ENCODE measurements around the gene PDE6H.

Gene PDE6H

GRCh38 chr12:14999021-14999694 is 26.3 kb downstream of the PDE6H start:
- no peak overlapping the region for H3K4me3 ChIP-seq (ENCODE audit: low read depth, low read length)
- no peaks in the 10 kb centered on the region for H3K27me3 ChIP-seq (replicated peaks)
- in situ Hi-C loops (cut with HindIII; ENCODE audit: low pct_ligation_motif_present, low sequenced_read_pairs) = no loop called here
- DNase-seq = no peak
- H3K27ac ChIP-seq = no peak overlapping the region
- TF ChIP-seq, protein P1, sequence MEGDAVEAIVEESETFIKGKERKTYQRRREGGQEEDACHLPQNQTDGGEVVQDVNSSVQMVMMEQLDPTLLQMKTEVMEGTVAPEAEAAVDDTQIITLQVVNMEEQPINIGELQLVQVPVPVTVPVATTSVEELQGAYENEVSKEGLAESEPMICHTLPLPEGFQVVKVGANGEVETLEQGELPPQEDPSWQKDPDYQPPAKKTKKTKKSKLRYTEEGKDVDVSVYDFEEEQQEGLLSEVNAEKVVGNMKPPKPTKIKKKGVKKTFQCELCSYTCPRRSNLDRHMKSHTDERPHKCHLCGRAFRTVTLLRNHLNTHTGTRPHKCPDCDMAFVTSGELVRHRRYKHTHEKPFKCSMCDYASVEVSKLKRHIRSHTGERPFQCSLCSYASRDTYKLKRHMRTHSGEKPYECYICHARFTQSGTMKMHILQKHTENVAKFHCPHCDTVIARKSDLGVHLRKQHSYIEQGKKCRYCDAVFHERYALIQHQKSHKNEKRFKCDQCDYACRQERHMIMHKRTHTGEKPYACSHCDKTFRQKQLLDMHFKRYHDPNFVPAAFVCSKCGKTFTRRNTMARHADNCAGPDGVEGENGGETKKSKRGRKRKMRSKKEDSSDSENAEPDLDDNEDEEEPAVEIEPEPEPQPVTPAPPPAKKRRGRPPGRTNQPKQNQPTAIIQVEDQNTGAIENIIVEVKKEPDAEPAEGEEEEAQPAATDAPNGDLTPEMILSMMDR (IDR thresholded peaks at IDR 0.05; ENCODE audit: low read depth, low read length, missing control alignments) = no peak
- no peaks in the 10 kb centered on the region for H3K36me3 ChIP-seq (replicated peaks)

DNA sequence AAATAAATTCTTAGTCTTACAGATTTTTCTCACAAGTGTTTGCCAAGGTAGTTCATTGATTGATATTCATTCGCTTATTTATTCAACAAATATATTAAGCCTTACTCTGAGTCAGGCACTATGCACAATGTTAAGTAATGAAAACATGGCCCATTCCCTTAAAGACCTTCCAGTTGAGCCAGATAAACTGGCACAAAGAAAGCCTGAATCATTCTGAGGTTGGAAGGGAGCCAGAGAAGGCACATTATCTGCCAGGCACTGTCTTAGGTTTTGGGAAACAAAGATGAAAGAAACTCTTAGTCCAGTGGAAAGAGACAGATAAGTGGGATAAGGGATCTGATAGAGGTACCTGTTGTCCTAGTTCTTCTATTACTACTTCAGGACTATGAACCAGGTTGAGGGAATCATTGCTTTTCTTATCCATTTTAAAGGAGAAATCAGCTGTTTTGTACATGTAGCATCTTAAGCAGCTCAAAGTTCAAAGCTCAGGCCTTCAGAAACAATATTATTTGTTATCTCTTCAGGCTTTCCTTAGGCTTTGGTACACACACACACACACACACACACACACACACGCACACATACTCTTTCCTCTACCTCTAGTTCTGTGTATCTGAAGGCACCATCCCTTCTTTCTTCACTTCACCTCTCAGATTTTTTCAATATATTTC is 27.0 kb downstream of the PDE6H start:
- in situ Hi-C loops (cut with HindIII; ENCODE audit: low pct_ligation_motif_present, low sequenced_read_pairs) = no loop called here
- H3K27ac ChIP-seq = no peak overlapping the region
- TF ChIP-seq, protein P1 (IDR thresholded peaks at IDR 0.05; ENCODE audit: low read depth, low read length, missing control alignments) = no peak
- no peak for DNase-seq
- no peaks in the 10 kb centered on the region for H3K36me3 ChIP-seq (replicated peaks)
- H3K4me3 ChIP-seq (ENCODE audit: low read depth, low read length) = no peak overlapping the region
- no peaks in the 10 kb centered on the region for H3K27me3 ChIP-seq (replicated peaks)

GRCh38 chr12:15000575-15000974 is 27.7 kb downstream of the PDE6H start:
- Histone ChIP-seq H3K36me3 (replicated peaks) (no peaks in the 10 kb centered on the region), H3K27me3 (replicated peaks) (no peaks in the 10 kb centered on the region), H3K27ac (no peak overlapping the region), H3K4me3 (ENCODE audit: low read depth, low read length) (no peak overlapping the region)
- TF ChIP-seq, protein P1 (IDR thresholded peaks at IDR 0.05; ENCODE audit: low read depth, low read length, missing control alignments) = no peak
- in situ Hi-C loops (cut with HindIII; ENCODE audit: low pct_ligation_motif_present, low sequenced_read_pairs) = no loop called here
- DNase-seq = no peak

DNA sequence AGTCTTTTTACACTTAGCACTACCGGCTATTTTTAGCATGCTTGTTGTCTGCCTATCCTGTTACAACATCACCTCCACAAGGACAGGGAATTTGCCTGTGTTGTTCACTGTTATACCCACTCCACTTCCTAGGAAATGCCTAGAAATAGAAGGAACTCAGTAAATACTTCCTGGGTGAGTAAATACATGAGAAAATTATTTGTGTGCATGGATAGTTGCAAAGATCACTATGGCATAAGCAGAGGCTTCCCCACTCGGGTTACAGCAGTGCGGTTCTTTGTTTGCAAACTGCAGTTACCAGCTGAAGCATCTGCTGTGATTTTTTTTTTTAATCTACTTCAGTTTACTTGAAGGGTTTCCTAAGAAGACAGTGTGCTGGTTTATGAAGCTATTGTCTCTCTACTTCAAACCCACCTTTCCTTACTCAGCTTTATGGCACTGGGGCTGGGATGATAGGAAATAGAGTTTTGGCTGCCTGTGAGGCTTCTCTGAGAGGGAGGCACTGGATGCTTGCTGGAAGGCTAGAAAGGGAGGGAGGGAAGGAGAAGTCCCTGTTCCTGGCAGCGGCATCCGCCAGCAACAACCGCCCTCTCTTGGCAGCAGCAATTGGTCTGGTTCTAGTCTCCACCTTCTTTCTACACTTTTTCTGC is 29.0 kb downstream of the PDE6H start:
- Histone ChIP-seq H3K4me3 (ENCODE audit: low read depth, low read length) (no peak overlapping the region), H3K36me3 (replicated peaks) (no peaks in the 10 kb centered on the region), H3K27me3 (replicated peaks) (no peaks in the 10 kb centered on the region), H3K27ac (no peak overlapping the region)
- in situ Hi-C loops (cut with HindIII; ENCODE audit: low pct_ligation_motif_present, low sequenced_read_pairs) = no loop called here
- DNase-seq = peak; percentile 5
- TF ChIP-seq, protein P1 (IDR thresholded peaks at IDR 0.05; ENCODE audit: low read depth, low read length, missing control alignments) = no peak

GRCh38 chr12:15004421-15004820 is 31.6 kb downstream of the PDE6H start:
- Histone ChIP-seq H3K27me3 (replicated peaks) (no peaks in the 10 kb centered on the region), H3K36me3 (replicated peaks) (no peaks in the 10 kb centered on the region)

More at GRCh38 chr12:15004421-15004820, 31.6 kb downstream of the PDE6H start:
- in situ Hi-C loops (cut with HindIII; ENCODE audit: low pct_ligation_motif_present, low sequenced_read_pairs) = no loop called here
- H3K27ac ChIP-seq = no peak overlapping the region
- TF ChIP-seq, protein P1 (IDR thresholded peaks at IDR 0.05; ENCODE audit: low read depth, low read length, missing control alignments) = no peak
- DNase-seq = no peak
- no peak overlapping the region for H3K4me3 ChIP-seq (ENCODE audit: low read depth, low read length)

All from brain microvascular endothelial cell (primary cell).